Mesendoderm (in vitro differentiated cells): ENCODE measurements around the gene SND1.

Source experiments
- DNase-seq: peaks from one replicate; pipeline ENCODE4 v3.0.0; 2013
- H2AK5ac ChIP-seq: 2 replicates; pipeline ENCODE4 v1.6.1; 2013; ENCODE audit warnings: low read length, inconsistent platforms
- H2BK120ac ChIP-seq: 2 replicates; pipeline ENCODE4 v1.6.1; 2013; ENCODE audit warnings: low read depth, mild to moderate bottlenecking, low read length, moderate library complexity, mixed read lengths
- H2BK15ac ChIP-seq: replicated peaks from 2 replicates; pipeline ENCODE4 v1.6.1; 2013; ENCODE audit warnings: low read depth, mild to moderate bottlenecking, moderate library complexity
- H2BK5ac ChIP-seq: 2 replicates; pipeline ENCODE4 v1.6.1; 2013; ENCODE audit warnings: low read length, inconsistent platforms
- H3K18ac ChIP-seq: 2 replicates; pipeline ENCODE4 v1.6.1; 2013; ENCODE audit warnings: mild to moderate bottlenecking, low read length, mixed read lengths
- H3K23ac ChIP-seq: one replicate; pipeline ENCODE4 v1.6.1; 2013; ENCODE audit warnings: low read length
- H3K27ac ChIP-seq: 2 replicates; pipeline ENCODE4 v1.5.1; 2013; ENCODE audit warnings: low read depth, mild to moderate bottlenecking, inconsistent platforms, low read length, moderate library complexity
- H3K27me3 ChIP-seq: 2 replicates; pipeline ENCODE4 v1.6.1; 2013; ENCODE audit warnings: low read length, control low read depth, mild to moderate bottlenecking, inconsistent platforms; ENCODE audit not compliant: insufficient read depth, poor library complexity
- H3K36me3 ChIP-seq: 2 replicates; pipeline ENCODE4 v1.6.1; 2013; ENCODE audit warnings: low read length, inconsistent platforms; ENCODE audit not compliant: control insufficient read depth, insufficient read depth
- H3K4ac ChIP-seq: one replicate; pipeline ENCODE4 v1.6.1; 2013; ENCODE audit warnings: low read depth, mild to moderate bottlenecking, low read length, moderate library complexity
- H3K4me1 ChIP-seq: 2 replicates; pipeline ENCODE4 v1.6.1; 2013; ENCODE audit warnings: low read depth, low read length, inconsistent platforms; ENCODE audit not compliant: control insufficient read depth
- H3K4me2 ChIP-seq: 2 replicates; pipeline ENCODE4 v1.6.1; 2013; ENCODE audit warnings: low read length
- H3K4me3 ChIP-seq: 2 replicates; pipeline ENCODE4 v1.5.1; 2013; ENCODE audit warnings: mild to moderate bottlenecking, low read length
- H3K56ac ChIP-seq: one replicate; pipeline ENCODE4 v1.6.1; 2013; ENCODE audit warnings: low read length
- H3K79me1 ChIP-seq: 2 replicates; pipeline ENCODE4 v1.6.1; 2013; ENCODE audit warnings: low read length, inconsistent platforms
- H3K79me2 ChIP-seq: 2 replicates; pipeline ENCODE4 v1.6.1; 2013; ENCODE audit warnings: mild to moderate bottlenecking, low read length; ENCODE audit not compliant: control insufficient read depth, insufficient read depth
- H3K9ac ChIP-seq: 2 replicates; pipeline ENCODE4 v1.6.1; 2013; ENCODE audit warnings: low read length, inconsistent platforms
- H4K5ac ChIP-seq: one replicate; pipeline ENCODE4 v1.6.1; 2013; ENCODE audit warnings: low read length
- H4K8ac ChIP-seq: one replicate; pipeline ENCODE4 v1.6.1; 2013; ENCODE audit warnings: low read depth, mild to moderate bottlenecking, control low read depth, low read length, moderate library complexity
- WGBS: extraction: QIAGEN DNeasy Blood & Tissue Kit; methylation state at CpG from one replicate; pipeline ENCODE4 v1.1.7; 2013; ENCODE audit warnings: low lambda C conversion rate, missing lambda C conversion rate; ENCODE audit not compliant: insufficient coverage; ENCODE audit errors: extremely low coverage; 5-methylcytosine and 5-hydroxymethylcytosine counted together

SND1 gene

GRCh38 chr7:128128401-128128800 lies 476.4 kb downstream of the SND1 start:
- H2AK5ac ChIP-seq = no peak overlapping the region
- H3K79me1 ChIP-seq = no peaks in the 10 kb centered on the region
- H2BK5ac ChIP-seq = no peak overlapping the region
- no peak overlapping the region for H3K23ac ChIP-seq
- H4K5ac ChIP-seq = no peak overlapping the region
- H3K79me2 ChIP-seq = no peaks in the 10 kb centered on the region
- no peaks in the 10 kb centered on the region for H3K27me3 ChIP-seq
- no peak overlapping the region for H2BK120ac ChIP-seq
- no peak overlapping the region for H3K4me3 ChIP-seq
- no peak overlapping the region for H3K27ac ChIP-seq
- no peak overlapping the region for H4K8ac ChIP-seq
- no peak overlapping the region for H3K9ac ChIP-seq
- no peak overlapping the region for H3K4ac ChIP-seq
- no peak overlapping the region for H3K56ac ChIP-seq
- H2BK15ac ChIP-seq = no peak overlapping the region
- DNase-seq = no peak
- H3K4me1 ChIP-seq = no peaks in the 10 kb centered on the region
- no peak overlapping the region for H3K18ac ChIP-seq
- 100% methylated on average over 1 of the region's 3 CpGs for WGBS
- H3K4me2 ChIP-seq = no peak overlapping the region
- H3K36me3 ChIP-seq = no peaks in the 10 kb centered on the region

- DNase-seq = no peak
- Histone ChIP-seq H3K4me1 (no peaks in the 10 kb centered on the region), H3K56ac (no peak overlapping the region), H3K27ac (no peak overlapping the region), H2BK5ac (no peak overlapping the region), H4K8ac (peak overlapping the region; percentile 86), H3K9ac (no peak overlapping the region), H2BK15ac (no peak overlapping the region), H2AK5ac (no peak overlapping the region), H3K4me2 (no peak overlapping the region), H4K5ac (no peak overlapping the region), H3K23ac (no peak overlapping the region), H3K27me3 (no peaks in the 10 kb centered on the region), H3K79me1 (no peaks in the 10 kb centered on the region), H3K18ac (no peak overlapping the region), H3K4me3 (no peak overlapping the region), H3K36me3 (no peaks in the 10 kb centered on the region), H2BK120ac (no peak overlapping the region), H3K4ac (no peak overlapping the region), H3K79me2 (no peaks in the 10 kb centered on the region)
- no CpG with 5 or more reads among the region's 12 CpGs for WGBS
Observed at GRCh38 chr7:128129224-128129864, 477.4 kb downstream of the SND1 start.

- Histone ChIP-seq H3K27me3 (peaks cover 8% of the 10 kb centered on the region), H3K18ac (no peak overlapping the region), H3K79me1 (no peaks in the 10 kb centered on the region), H3K23ac (no peak overlapping the region), H2BK120ac (no peak overlapping the region), H4K8ac (no peak overlapping the region), H3K4me3 (no peak overlapping the region), H3K56ac (no peak overlapping the region), H3K36me3 (no peaks in the 10 kb centered on the region), H3K79me2 (no peaks in the 10 kb centered on the region), H4K5ac (no peak overlapping the region), H3K4ac (no peak overlapping the region), H2BK5ac (no peak overlapping the region), H2AK5ac (no peak overlapping the region), H3K4me2 (no peak overlapping the region), H3K27ac (no peak overlapping the region), H3K9ac (no peak overlapping the region), H3K4me1 (no peaks in the 10 kb centered on the region), H2BK15ac (no peak overlapping the region)
- no peak for DNase-seq
- no CpG with 5 or more reads among the region's 2 CpGs for WGBS
Observed at GRCh38 chr7:128131115-128131514, 479.1 kb downstream of the SND1 start.

GRCh38 chr7:128131731-128132130 lies 479.7 kb downstream of the SND1 start:
- no CpG with 5 or more reads among the region's 4 CpGs for WGBS
- no peak overlapping the region for H2BK15ac ChIP-seq
- no peak overlapping the region for H3K4ac ChIP-seq
- H4K8ac ChIP-seq = no peak overlapping the region
- no peak overlapping the region for H3K9ac ChIP-seq
- no peaks in the 10 kb centered on the region for H3K36me3 ChIP-seq
- no peak overlapping the region for H4K5ac ChIP-seq
- H3K27me3 ChIP-seq = peaks cover 8% of the 10 kb centered on the region
- no peak for DNase-seq
- H3K27ac ChIP-seq = no peak overlapping the region
- H2BK5ac ChIP-seq = no peak overlapping the region
- H3K79me2 ChIP-seq = no peaks in the 10 kb centered on the region
- no peak overlapping the region for H3K56ac ChIP-seq
- no peak overlapping the region for H2AK5ac ChIP-seq
- no peak overlapping the region for H3K4me3 ChIP-seq
- H3K23ac ChIP-seq = no peak overlapping the region
- H2BK120ac ChIP-seq = no peak overlapping the region
- no peaks in the 10 kb centered on the region for H3K4me1 ChIP-seq
- no peak overlapping the region for H3K4me2 ChIP-seq
- H3K18ac ChIP-seq = no peak overlapping the region
- no peaks in the 10 kb centered on the region for H3K79me1 ChIP-seq

GRCh38 chr7:128132426-128133069 lies 480.6 kb downstream of the SND1 start:
- H3K4me1 ChIP-seq = no peaks in the 10 kb centered on the region

GRCh38 chr7:128135159-128135514 lies 483.1 kb downstream of the SND1 start:
- Histone ChIP-seq H3K4me3 (no peak overlapping the region), H3K4me2 (peak overlapping the region; percentile 53), H2BK5ac (no peak overlapping the region), H2BK120ac (no peak overlapping the region), H3K79me2 (no peaks in the 10 kb centered on the region), H3K4ac (no peak overlapping the region), H4K5ac (no peak overlapping the region), H3K56ac (peak overlapping the region; percentile 84), H3K23ac (no peak overlapping the region), H3K79me1 (no peaks in the 10 kb centered on the region), H2AK5ac (no peak overlapping the region), H4K8ac (no peak overlapping the region), H3K18ac (peak overlapping the region; percentile 18), H3K27me3 (peaks cover 8% of the 10 kb centered on the region), H2BK15ac (no peak overlapping the region), H3K9ac (peak overlapping the region; percentile 57), H3K36me3 (no peaks in the 10 kb centered on the region), H3K27ac (no peak overlapping the region), H3K4me1 (no peaks in the 10 kb centered on the region)
- no CpG with 5 or more reads among the region's 6 CpGs for WGBS
- DNase-seq = peak; percentile 57

More at GRCh38 chr7:128132426-128133069, 480.6 kb downstream of the SND1 start:
- H3K36me3 ChIP-seq = no peaks in the 10 kb centered on the region
- WGBS = no CpG with 5 or more reads among the region's 9 CpGs
- no peak overlapping the region for H2BK15ac ChIP-seq
- no peaks in the 10 kb centered on the region for H3K79me2 ChIP-seq
- no peak overlapping the region for H3K4me3 ChIP-seq
- no peak overlapping the region for H3K56ac ChIP-seq
- no peak overlapping the region for H3K27ac ChIP-seq
- peaks cover 8% of the 10 kb centered on the region for H3K27me3 ChIP-seq
- no peak overlapping the region for H3K4me2 ChIP-seq
- H3K79me1 ChIP-seq = no peaks in the 10 kb centered on the region
- H2AK5ac ChIP-seq = no peak overlapping the region
- DNase-seq = no peak
- no peak overlapping the region for H2BK120ac ChIP-seq
- no peak overlapping the region for H2BK5ac ChIP-seq
- H4K8ac ChIP-seq = no peak overlapping the region
- no peak overlapping the region for H3K9ac ChIP-seq
- H3K23ac ChIP-seq = no peak overlapping the region
- no peak overlapping the region for H4K5ac ChIP-seq
- H3K4ac ChIP-seq = no peak overlapping the region
- no peak overlapping the region for H3K18ac ChIP-seq
